Upper lobe of right lung (tissue), 1 donor: ENCODE results near the gene MCRIP2. TPM values are rescaled to one million over a fixed set of nuclear protein-coding genes. Genes with fewer than 3 reads are reported as not detected.
"Not testable (repeated sequence)": the region's sequence is repeated elsewhere in the genome, so short reads cannot be mapped to it uniquely, and the experiment has no call there.

Experiments
- ATAC-seq: fragments of 200-7000 bp; cut with Tn5 transposase; one replicate; pipeline ENCODE4 v1.9.1; 2020; ENCODE audit warnings: mild to moderate bottlenecking, moderate library complexity
- DNase-seq: peaks from one replicate; pipeline ENCODE4 v3.0.0-alpha.2; 2020
- H3K27ac ChIP-seq: fragments of 200-600 bp; one replicate; pipeline ENCODE4 v1.8.0; 2022
- H3K27me3 ChIP-seq: fragments of 200-600 bp; one replicate; pipeline ENCODE4 v1.8.0; 2022; ENCODE audit warnings: mild to moderate bottlenecking
- H3K36me3 ChIP-seq: fragments of 200-600 bp; one replicate; pipeline ENCODE4 v1.8.0; 2022
- H3K4me1 ChIP-seq: fragments of 200-600 bp; one replicate; pipeline ENCODE4 v1.8.0; 2022
- H3K4me3 ChIP-seq: fragments of 200-600 bp; one replicate; pipeline ENCODE4 v1.8.0; 2022; ENCODE audit warnings: mild to moderate bottlenecking
- H3K9me3 ChIP-seq: fragments of 200-600 bp; one replicate; pipeline ENCODE4 v1.8.0; 2022
- intact Hi-C: fragments of 100-400 bp; cut with DNase I; formaldehyde crosslinking; loops from one replicate; pipeline ENCODE4 v1.11.0; 2022
- total RNA-seq: library from RNA; stranded (reverse); fragmentation: NEBNext Ultra II Directional; extraction: Animal tissue kit (Norgen Biotek cat#: 25700); gene quantifications from one replicate; pipeline ENCODE4 v1.2.1, GENCODE V29; 2021
- TF ChIP-seq, protein P1 (sequence below): fragments of 200-600 bp; IDR thresholded peaks from one replicate; pipeline ENCODE4 v1.8.0; 2022; ENCODE audit warnings: antibody characterized with exemption
- donor health status: DM: no; HTN: yes; CAD: no; lungs with severe emphysema.

MCRIP2 gene
- total RNA-seq, 1 donor from 2014 or later: 57.9 TPM

GRCh38 chr16:595094-595528, 46.5 kb upstream of the MCRIP2 start:
- no peaks in the 10 kb centered on the region for H3K36me3 ChIP-seq
- DNase-seq (no peak), ATAC-seq (no peak)
- no peak overlapping the region for H3K4me3 ChIP-seq
- H3K27me3 ChIP-seq: no peaks in the 10 kb centered on the region
- TF ChIP-seq, protein P1, sequence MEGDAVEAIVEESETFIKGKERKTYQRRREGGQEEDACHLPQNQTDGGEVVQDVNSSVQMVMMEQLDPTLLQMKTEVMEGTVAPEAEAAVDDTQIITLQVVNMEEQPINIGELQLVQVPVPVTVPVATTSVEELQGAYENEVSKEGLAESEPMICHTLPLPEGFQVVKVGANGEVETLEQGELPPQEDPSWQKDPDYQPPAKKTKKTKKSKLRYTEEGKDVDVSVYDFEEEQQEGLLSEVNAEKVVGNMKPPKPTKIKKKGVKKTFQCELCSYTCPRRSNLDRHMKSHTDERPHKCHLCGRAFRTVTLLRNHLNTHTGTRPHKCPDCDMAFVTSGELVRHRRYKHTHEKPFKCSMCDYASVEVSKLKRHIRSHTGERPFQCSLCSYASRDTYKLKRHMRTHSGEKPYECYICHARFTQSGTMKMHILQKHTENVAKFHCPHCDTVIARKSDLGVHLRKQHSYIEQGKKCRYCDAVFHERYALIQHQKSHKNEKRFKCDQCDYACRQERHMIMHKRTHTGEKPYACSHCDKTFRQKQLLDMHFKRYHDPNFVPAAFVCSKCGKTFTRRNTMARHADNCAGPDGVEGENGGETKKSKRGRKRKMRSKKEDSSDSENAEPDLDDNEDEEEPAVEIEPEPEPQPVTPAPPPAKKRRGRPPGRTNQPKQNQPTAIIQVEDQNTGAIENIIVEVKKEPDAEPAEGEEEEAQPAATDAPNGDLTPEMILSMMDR: no peak
- H3K9me3 ChIP-seq: no peaks in the 10 kb centered on the region
- intact Hi-C loops: no loop called here
- H3K4me1 ChIP-seq: peaks cover 39% of the 10 kb centered on the region
- no peak overlapping the region for H3K27ac ChIP-seq

DNA sequence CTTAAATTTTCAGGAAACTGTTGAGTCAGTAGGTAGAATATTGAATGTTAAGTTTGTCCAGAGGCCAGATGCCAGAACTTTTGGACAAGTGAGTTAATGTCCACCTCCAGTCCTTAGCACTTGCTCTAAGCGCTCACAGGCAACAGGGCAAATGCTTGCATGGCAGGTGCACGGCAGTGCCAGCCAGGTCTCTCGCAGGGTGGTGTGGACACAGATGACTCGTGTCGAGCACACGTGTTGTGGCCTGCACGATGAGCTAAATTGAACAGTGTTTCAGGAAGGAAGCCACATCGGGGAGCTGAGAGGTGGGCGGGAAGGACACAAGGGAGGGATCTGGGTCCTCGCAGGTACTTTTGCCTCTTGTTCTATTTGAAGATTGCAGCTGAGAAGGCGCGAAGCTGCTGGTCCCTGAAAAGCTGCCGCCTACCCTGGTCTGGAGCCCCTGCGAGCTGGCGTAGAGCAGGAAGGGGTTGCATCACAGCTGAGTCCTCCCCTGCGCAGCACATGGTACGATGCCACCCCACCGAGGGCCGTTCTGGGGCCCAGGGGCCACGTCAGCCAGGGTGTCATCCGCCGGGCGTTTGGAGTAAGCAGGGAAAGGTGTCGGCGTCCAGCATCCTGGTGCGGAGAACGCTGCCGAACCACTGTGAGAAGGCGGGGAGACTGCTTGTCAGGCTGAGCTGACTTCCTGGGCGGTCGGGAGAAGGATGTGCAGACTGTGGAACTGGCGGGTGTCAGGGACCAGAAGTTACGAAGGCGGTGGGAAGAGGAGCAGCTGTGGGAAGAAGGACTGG, 45.5 kb upstream of the MCRIP2 start:
- ATAC-seq: no peak
- H3K4me3 ChIP-seq: no peak overlapping the region
- no peak overlapping the region for H3K27ac ChIP-seq
- intact Hi-C loops: no loop called here
- DNase-seq: no peak
- TF ChIP-seq, protein P1: no peak
- H3K4me1 ChIP-seq: peaks cover 34% of the 10 kb centered on the region
- H3K36me3 ChIP-seq: peaks cover 7% of the 10 kb centered on the region
- no peaks in the 10 kb centered on the region for H3K27me3 ChIP-seq
- no peaks in the 10 kb centered on the region for H3K9me3 ChIP-seq

- intact Hi-C loops: no loop called here
These were observed 44.9 kb upstream of the MCRIP2 start for GRCh38 chr16:596736-597060.

GRCh38 chr16:597655-598054, 44.0 kb upstream of the MCRIP2 start:
- intact Hi-C loops, DNase-seq: not testable (repeated sequence)

More at GRCh38 chr16:596736-597060, 44.9 kb upstream of the MCRIP2 start:
- DNase-seq: no peak
- Histone ChIP-seq H3K27me3 (no peaks in the 10 kb centered on the region), H3K4me3 (no peak overlapping the region), H3K27ac (no peak overlapping the region), H3K9me3 (no peaks in the 10 kb centered on the region), H3K4me1 (peaks cover 29% of the 10 kb centered on the region), H3K36me3 (peaks cover 10% of the 10 kb centered on the region)
- TF ChIP-seq, protein P1: no peak
- ATAC-seq: no peak

DNA sequence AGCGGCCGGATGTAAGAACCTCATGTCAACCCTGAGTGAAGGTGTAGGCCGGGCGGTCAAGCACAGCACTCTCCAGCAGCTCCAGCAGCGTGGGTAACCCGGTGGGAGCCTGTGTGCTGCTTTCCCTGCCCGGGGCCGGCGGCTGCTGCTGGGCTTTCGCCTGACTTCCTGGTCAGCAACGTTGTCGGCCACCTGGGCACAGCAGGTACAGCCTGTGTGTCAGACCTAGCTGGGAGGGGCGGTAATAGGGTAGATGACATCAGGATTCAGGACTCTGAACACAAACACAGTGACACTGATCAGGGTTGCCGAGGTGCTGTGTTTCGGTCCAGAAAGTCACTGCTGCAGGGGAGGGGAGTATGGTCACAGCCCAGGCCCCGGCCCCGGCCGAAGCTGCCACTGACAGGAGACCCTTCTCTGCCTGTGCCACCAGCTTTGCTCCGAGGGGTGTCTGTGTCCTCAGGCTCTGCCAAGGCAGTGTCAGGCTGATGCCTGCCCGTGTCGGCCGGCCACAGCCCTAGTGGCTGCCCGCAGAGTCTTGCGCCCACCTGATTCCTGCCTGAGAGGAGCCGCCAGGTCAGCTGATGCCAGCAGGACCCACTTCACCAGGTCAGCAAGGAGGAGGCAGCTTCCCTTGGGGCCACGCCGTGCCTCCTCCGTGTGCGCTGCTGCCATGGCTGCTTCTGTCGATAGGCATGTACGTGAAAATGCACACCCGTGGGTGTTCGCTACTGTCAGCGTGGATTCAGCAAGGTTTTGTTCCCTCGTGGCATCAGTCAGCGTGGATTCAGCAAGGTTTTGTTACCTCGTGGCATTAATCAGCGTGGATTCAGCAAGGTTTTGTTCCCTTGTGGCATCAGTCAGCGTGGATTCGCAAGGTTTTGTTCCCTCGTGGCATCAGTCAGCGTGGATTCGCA, 42.5 kb upstream of the MCRIP2 start:
- Histone ChIP-seq H3K27me3 (no peaks in the 10 kb centered on the region), H3K9me3 (no peaks in the 10 kb centered on the region), H3K27ac (no peak overlapping the region), H3K36me3 (peaks cover 10% of the 10 kb centered on the region), H3K4me1 (peaks cover 5% of the 10 kb centered on the region), H3K4me3 (no peak overlapping the region)
- ATAC-seq (no peak), DNase-seq (no peak)
- intact Hi-C loops: no loop called here
- TF ChIP-seq, protein P1: no peak

More at GRCh38 chr16:597655-598054, 44.0 kb upstream of the MCRIP2 start:
- not testable (repeated sequence) for H3K9me3 ChIP-seq, H3K27me3 ChIP-seq, H3K4me3 ChIP-seq, ATAC-seq, H3K27ac ChIP-seq
- peaks cover 19% of the 10 kb centered on the region for H3K4me1 ChIP-seq
- H3K36me3 ChIP-seq: peaks cover 10% of the 10 kb centered on the region

DNA sequence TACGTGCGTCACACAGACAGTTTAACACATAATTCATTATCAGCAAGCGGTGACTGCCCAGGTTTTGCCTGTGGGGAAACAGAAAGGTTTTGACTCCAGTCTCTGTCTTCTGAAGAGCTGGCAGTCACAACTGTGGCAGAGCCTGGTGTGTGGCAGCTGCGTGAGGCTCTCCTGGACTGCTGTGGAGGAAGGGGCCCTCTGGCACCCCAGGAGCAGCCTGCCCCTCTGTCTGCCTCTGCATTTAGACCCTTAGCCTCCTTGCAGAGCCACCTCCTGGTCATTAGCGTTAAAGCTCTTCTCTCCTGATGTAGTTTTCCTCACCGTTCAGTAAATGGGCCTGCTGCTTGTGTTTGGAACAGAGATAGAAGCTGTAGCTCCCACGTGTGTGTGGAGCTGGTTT, 40.8 kb upstream of the MCRIP2 start:
- intact Hi-C loops: no loop called here

More for the DNA sequence above, 40.8 kb upstream of the MCRIP2 start:
- Histone ChIP-seq H3K27ac (no peak overlapping the region), H3K9me3 (no peaks in the 10 kb centered on the region), H3K4me1 (no peaks in the 10 kb centered on the region), H3K36me3 (peaks cover 10% of the 10 kb centered on the region), H3K27me3 (no peaks in the 10 kb centered on the region), H3K4me3 (no peak overlapping the region)
- DNase-seq: no peak
- TF ChIP-seq, protein P1: no peak
- ATAC-seq: no peak
